Caki2 (cell line): ENCODE results near the gene SLC13A5. TPM values are rescaled to one million over a fixed set of nuclear protein-coding genes. Genes with fewer than 3 reads are reported as not detected.
"Not testable (repeated sequence)": the region's sequence is repeated elsewhere in the genome, so short reads cannot be mapped to it uniquely, and the experiment has no call there.

ENCODE experiments used
- DNase-seq: peaks from one replicate; pipeline ENCODE4 v3.0.0-alpha.2; 2015; ENCODE audit warnings: low read depth
- in situ Hi-C: cut with HindIII; loops from 2 replicates; pipeline ENCODE4 v1.10.0; 2016; ENCODE audit warnings: low sequenced_read_pairs, low pct_unique_long_range_greater_than_20kb, mixed read lengths
- total RNA-seq: library from RNA; depleted of rRNA; stranded (reverse); fragments of >200 nt; shearing (Covaris generic); gene quantifications from 2 replicates; pipeline ENCODE4 v1.2.3, GENCODE V29; 2014; ENCODE audit warnings: low replicate concordance

Gene SLC13A5
- total RNA-seq, 1 experiment from 2014 or later: not detected

DNA sequence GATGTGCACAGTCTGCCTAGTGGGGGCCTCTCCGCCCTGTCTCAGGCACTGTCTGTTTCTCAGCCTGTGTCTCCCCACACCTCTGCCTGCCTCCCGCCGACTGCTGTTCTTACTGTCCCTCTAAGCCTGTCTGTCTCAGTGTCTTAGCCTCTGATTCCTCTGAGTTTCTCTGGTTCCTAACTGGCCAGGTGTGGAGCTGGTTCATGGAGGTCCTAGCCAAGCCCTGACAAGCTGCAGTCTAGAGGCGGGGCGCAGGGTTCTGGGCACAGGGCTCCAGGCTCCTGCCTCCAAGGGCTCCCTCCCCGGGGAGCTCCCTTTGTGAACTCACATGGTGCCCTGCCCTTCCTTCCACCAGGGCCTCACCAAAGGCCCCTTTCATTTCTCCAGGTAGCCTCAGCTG, 42.2 kb downstream of the SLC13A5 start:
- DNase-seq: no peak
- in situ Hi-C loops: no loop called here

DNA sequence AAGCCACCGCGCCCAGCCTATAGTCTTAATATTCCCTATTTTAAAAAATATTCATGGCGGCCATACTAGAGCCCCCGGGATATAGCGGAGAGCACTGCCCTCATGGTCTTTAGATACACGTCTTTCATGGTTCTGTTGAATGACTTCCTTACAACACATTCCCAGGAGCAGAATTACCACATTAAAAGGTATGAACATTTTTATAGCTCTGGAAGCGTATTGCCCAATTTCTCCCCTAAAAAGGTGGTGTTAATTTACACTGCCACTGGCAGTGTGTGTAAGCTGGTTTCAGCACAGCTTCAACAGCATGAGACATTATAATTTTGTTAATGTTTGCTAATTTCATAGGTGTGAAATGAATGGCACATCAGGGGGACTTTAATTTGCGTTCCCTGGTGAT, 42.6 kb downstream of the SLC13A5 start:
- in situ Hi-C loops: no loop called here
- no peak for DNase-seq

DNA sequence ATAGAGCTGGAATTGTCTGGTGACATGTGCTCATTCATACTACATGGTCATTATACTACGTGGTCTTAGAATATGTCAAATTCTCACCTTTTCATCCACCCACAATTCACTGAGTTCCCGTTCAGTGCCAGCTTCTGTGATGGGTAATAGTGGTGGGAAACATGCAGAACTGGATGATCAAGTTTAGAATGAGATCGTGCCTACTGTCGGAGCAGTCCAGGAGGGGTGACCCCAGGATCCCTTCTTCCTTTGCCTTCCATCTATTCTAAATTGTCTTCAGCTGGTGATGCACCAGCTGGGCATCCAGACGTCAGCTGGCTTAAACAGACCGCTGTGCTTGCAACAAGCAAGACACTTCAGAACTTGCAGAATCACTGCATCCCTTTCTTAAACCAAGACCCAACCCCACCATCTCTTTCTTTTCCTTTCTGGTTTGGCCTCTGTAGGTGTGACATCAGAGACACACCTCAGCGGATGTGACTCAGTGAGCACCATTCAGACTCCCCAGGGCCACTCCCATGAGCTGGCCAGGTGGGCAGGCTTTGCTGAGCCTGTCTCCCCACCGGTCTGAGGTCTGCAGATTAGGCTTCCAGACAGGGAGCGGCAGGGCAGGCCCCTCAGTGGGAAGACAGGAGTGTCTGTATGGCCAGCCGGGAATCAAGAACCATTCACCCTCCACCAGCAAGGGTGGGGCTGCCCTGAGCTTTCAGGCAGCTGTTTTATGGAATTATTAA, 43.5 kb downstream of the SLC13A5 start:
- in situ Hi-C loops: no loop called here
- DNase-seq: no peak

DNA sequence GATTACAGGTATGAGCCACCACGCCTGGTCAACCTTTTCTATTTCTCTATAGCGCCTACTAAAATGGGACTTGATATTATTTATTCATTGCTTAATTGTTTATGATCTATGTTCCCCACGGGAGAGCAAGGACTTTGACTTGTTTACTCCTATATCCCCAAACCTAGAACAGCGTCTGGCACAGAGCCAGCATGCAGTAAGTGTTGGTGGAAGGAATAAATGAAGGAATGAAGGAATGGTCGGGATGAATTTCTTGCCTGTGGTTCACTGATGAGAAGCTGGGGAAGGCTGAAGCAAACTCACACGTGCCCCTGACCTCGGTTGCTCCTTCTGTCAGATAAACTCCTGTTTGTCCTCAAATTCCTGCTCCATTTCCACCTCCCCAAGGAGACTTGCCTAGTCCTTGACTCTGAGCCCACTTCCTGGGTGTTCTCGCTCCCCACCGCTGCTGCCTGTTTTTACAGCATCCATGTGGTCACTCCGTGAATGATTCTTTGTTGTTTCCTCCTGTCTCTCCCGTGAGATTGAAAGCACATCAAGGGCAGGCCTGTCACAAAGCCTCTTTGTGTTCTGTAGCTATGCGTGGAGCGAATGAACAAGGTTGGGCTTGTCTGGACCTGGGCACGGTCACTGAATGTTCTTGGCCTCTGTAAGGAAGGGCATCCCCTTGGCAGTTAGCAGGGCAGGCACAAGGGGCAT, 44.3 kb downstream of the SLC13A5 start:
- in situ Hi-C loops: no loop called here
- DNase-seq: no peak

GRCh38 chr17:6668219-6668618, 45.0 kb downstream of the SLC13A5 start:
- no peak for DNase-seq
- in situ Hi-C loops: no loop called here

- DNase-seq: no peak
- in situ Hi-C loops: no loop called here
Observed at GRCh38 chr17:6667516-6667915, 45.7 kb downstream of the SLC13A5 start.

GRCh38 chr17:6666557-6666956, 46.6 kb downstream of the SLC13A5 start:
- in situ Hi-C loops: no loop called here

GRCh38 chr17:6666077-6666521, 47.1 kb downstream of the SLC13A5 start:
- in situ Hi-C loops: no loop called here
- peak; percentile 52 for DNase-seq

More at GRCh38 chr17:6666557-6666956, 46.6 kb downstream of the SLC13A5 start:
- DNase-seq: no peak

GRCh38 chr17:6663200-6663599, 50.0 kb downstream of the SLC13A5 start:
- in situ Hi-C loops, DNase-seq: not testable (repeated sequence)

DNA sequence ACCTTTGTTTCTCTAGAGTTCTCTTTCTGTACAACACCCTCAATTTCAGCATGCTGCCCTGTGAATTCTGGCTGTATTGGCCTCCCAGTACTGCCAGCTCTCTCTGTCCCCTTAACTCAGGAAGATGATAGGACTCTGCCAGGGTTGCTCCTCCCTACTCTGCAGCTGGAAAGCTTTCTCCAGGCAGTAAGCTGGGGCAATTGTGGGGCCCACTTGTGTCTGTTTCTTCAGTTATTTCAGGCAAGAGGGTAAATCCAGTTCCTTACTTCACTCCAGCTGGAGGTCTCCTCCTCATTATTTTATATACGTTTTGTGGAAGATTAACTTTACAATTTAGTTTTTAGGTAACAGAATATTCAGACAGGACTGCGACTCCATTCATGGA, 51.7 kb downstream of the SLC13A5 start:
- DNase-seq: no peak
- in situ Hi-C loops: no loop called here

DNA sequence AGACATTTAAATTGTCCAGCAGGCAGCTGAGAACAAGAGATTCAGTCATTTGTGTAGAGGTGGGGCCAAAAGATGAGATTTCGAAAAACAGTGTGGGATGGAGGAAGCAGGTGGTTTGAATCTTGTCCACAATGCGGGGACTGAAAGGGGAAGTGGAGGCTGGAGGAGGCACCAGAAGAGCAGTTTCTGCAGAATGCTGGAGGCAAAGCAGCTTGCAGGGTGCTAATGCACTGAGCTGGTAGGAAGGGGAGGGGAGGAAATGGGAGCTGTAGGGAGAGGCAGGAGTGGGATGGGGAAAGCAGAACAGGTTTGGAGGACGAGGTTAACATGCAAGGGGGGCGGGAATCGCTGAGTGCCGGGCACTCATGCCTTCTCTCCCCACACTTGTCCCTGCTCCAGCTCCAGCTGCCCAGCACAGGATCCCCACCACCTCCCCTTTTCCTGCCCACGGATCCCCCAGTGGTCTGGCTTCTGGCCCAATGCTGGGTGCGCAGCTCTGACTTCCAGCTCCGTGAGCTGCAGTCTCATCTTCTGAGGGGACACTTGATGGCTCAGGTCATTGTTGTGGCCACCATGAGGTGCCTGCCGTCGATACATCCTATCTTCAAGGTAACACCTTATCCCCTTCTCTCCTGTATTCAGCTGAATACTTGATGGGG, 52.2 kb downstream of the SLC13A5 start:
- DNase-seq: no peak
- in situ Hi-C loops: no loop called here

DNA sequence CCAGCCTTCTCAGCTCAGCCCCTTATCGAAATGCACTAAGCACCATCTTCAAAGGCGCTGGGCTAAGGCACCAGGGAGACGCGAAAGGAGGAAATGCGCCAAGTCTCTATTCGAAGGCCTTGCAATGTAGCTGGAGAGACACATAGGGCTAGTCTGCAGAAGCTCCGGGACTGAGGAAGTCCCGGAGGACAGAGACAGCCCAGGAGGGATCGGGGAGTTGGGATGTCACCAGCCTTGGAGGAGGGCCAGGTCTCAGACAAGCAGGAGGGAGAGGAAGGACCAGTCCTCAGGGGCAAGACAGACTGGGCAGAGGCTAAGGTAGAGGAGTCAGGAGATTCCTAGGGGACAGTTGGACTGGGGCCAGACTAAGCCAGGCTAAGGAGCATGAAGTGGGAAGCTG, 53.1 kb downstream of the SLC13A5 start:
- no peak for DNase-seq
- in situ Hi-C loops: no loop called here

DNA sequence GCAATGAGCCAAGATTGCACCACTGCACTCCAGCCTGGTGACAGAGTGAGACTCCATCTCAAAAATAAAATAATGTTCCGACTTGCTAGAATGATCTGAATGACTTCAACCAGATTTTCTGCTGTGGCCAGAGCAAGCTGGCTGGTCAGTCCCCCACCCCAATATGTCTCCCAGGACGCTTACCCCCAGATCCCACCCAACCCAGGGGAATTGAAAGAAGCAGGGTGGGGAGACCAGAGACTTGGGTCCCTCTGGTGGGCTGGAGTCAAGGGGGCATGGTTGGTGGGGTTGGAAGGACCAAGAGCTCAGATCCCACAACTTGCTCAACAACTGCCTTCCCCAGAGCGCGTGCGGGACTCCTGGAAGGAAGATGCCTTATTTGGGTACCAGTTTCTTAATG, 54.8 kb downstream of the SLC13A5 start:
- DNase-seq, in situ Hi-C loops: not testable (repeated sequence)

DNA sequence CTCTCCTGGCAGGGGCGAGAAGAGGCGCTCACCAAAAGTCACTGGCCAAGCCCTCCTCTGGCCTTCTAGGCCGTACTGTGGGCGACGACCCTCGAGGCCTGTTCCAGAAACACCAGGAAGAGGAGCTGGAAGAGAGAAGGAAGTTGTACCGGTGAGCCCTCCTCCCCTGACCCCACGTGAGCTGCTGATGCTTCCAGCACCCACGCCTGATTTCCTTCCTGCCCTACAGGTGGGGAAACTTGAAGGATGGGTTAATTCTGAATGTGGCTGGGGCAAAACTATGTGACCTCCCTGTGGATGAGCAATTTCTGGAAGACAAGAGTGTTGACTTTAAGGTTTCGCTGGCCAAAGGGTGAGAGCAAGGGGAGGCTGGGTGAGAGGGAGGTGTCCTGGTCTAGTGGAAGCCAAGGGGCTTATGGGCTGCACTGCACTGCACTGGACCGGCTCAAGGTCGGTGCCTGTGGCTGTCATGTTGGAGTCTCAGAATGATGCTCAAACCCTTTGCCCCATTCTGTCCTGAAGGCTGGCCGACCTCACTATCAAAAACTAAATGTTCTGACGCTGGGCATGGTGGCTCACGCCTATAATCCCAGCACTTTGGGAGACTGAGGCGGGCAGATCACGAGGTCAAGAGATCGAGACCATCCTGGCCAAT, 55.4 kb downstream of the SLC13A5 start:
- in situ Hi-C loops: no loop called here
- DNase-seq: no peak

GRCh38 chr17:6656797-6657632, 56.2 kb downstream of the SLC13A5 start:
- in situ Hi-C loops: not testable (repeated sequence)

DNA sequence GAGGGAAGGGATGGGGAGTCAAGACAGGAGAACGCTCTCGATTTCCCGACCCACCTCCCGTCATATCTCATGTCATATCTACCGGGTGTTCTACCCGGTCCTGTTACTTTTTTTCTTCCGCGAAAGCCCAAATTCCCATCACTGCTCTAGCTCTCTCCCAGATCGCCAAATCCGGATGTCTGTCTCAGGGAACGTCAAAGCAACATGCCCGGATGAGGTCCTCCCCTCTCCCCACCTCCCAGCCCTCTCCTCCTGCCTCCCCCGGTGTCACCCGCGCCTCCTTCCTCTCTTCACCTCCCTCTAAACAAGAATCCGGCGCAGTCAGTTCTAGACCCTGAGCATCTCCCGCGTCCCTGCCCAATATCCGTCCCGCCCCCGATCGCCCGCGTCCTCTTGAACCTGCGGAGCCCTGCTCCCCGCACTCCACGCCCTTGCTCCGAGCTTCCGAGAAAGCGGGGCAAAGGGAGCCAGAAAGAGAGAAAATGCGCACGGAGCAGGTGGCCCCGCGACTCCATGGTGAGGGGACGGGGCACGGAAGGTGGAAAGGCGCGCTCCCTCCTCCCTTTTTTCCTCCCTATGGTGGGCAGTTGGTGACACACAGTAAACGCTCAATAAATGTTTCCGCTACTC, 57.3 kb downstream of the SLC13A5 start:
- DNase-seq, in situ Hi-C loops: not testable (repeated sequence)

More at GRCh38 chr17:6656797-6657632, 56.2 kb downstream of the SLC13A5 start:
- DNase-seq: not testable (repeated sequence)
